Stimulated activated CD4-positive, alpha-beta T cell treated with anti-CD3 and anti-CD28 coated beads, Interleukin-4, amount 100 ng/mL, for 4 hours (primary cell): ENCODE measurements around the gene S100A7A.

Experiments
- DNase-seq, 2 experiments: peaks; one replicate each; pipeline ENCODE4 v3.0.0-alpha.2; 2020

Gene S100A7A

GRCh38 chr1:153415850-153416570 is at the start of gene S100A7A:
Gene S100A7A, plus strand, starts transcription at chr1:153416520. Its CDS starts 1,563 bp downstream, at chr1:153418083.
- DNase-seq = no peak

GRCh38 chr1:153367090-153367489 is 49.2 kb upstream of the S100A7A start:
- no peak for DNase-seq

GRCh38 chr1:153368495-153368894 is 47.8 kb upstream of the S100A7A start:
- DNase-seq = no peak

- no peak for DNase-seq
These were observed 46.2 kb upstream of the S100A7A start for GRCh38 chr1:153370146-153370545.

GRCh38 chr1:153371231-153371630 is 45.1 kb upstream of the S100A7A start:
- no peak for DNase-seq

GRCh38 chr1:153372571-153372970 is 43.7 kb upstream of the S100A7A start:
- DNase-seq = no peak

GRCh38 chr1:153374071-153374470 is 42.2 kb upstream of the S100A7A start:
- no peak for DNase-seq

GRCh38 chr1:153375511-153375910 is 40.8 kb upstream of the S100A7A start, which contains the start of gene S100A12:
Gene S100A12, minus strand, starts transcription at chr1:153375621. Its CDS starts 1,029 bp downstream, at chr1:153374592.
- no peak for DNase-seq

- no peak for DNase-seq
These were observed 36.7 kb upstream of the S100A7A start for GRCh38 chr1:153379591-153379990.

- no peak for DNase-seq
These were observed 35.6 kb upstream of the S100A7A start for GRCh38 chr1:153380711-153381110.

GRCh38 chr1:153384958-153385580 is 31.3 kb upstream of the S100A7A start:
- DNase-seq = no peak

- no peak for DNase-seq
These were observed 29.8 kb upstream of the S100A7A start for GRCh38 chr1:153386500-153386901.

- no peak for DNase-seq
These were observed 29.3 kb upstream of the S100A7A start for GRCh38 chr1:153387001-153387400.

- DNase-seq = no peak
These were observed 28.5 kb upstream of the S100A7A start for GRCh38 chr1:153387785-153388184.

GRCh38 chr1:153389401-153389800 is 26.9 kb upstream of the S100A7A start:
- DNase-seq = no peak

- DNase-seq = no peak
These were observed 26.1 kb upstream of the S100A7A start for GRCh38 chr1:153389973-153390879.

- DNase-seq = no peak
These were observed 25.2 kb upstream of the S100A7A start, which contains the start of gene S100A8 for GRCh38 chr1:153390938-153391710. Gene S100A8, minus strand, starts transcription at chr1:153391073. Its CDS starts 538 bp downstream, at chr1:153390535.

GRCh38 chr1:153392258-153392657 is 24.1 kb upstream of the S100A7A start:
- no peak for DNase-seq

- no peak for DNase-seq
These were observed 23.5 kb upstream of the S100A7A start for GRCh38 chr1:153392822-153393221.

- DNase-seq = no peak
These were observed 22.4 kb upstream of the S100A7A start for GRCh38 chr1:153393926-153394325.

- no peak for DNase-seq
These were observed 21.9 kb upstream of the S100A7A start for GRCh38 chr1:153394391-153394790.

GRCh38 chr1:153395136-153395685 is 21.1 kb upstream of the S100A7A start:
- DNase-seq = no peak
